Smooth muscle cell (in vitro differentiated cells): ENCODE results near the gene RFESD. TPM values are rescaled to one million over a fixed set of nuclear protein-coding genes. Genes with fewer than 3 reads are reported as not detected.

Experiments
- DNase-seq: peaks from one replicate; lab custom pipeline; 2025; ENCODE audit not compliant: unreplicated experiment; lab: John Stamatoyannopoulos, UW
- H2AFZ ChIP-seq: fragments of 200-600 bp; sonication (generic); 2 replicates; pipeline ENCODE4 v1.6.0; 2016; ENCODE audit warnings: antibody characterized with exemption, low read depth, mild to moderate bottlenecking
- H3F3A ChIP-seq: fragments of 200-600 bp; sonication (generic); 2 replicates; pipeline ENCODE4 v1.6.0; 2017; ENCODE audit warnings: antibody characterized with exemption, low read depth
- H3K27ac ChIP-seq: fragments of 200-600 bp; sonication (generic); 2 replicates; pipeline ENCODE4 v1.5.1; 2016; ENCODE audit warnings: low read depth, mild to moderate bottlenecking
- H3K27me3 ChIP-seq: fragments of 200-600 bp; sonication (generic); 2 replicates; pipeline ENCODE4 v1.6.1; 2016; ENCODE audit warnings: low read depth, mild to moderate bottlenecking
- H3K36me3 ChIP-seq: fragments of 200-600 bp; sonication (generic); 2 replicates; pipeline ENCODE4 v1.5.1; 2016; ENCODE audit warnings: low read depth
- H3K4me1 ChIP-seq: fragments of 200-600 bp; sonication (generic); 2 replicates; pipeline ENCODE4 v1.5.1; 2016; ENCODE audit warnings: low read depth
- H3K4me2 ChIP-seq: fragments of 200-600 bp; sonication (generic); 2 replicates; pipeline ENCODE4 v1.6.0; 2016; ENCODE audit warnings: mild to moderate bottlenecking
- H3K4me3 ChIP-seq: fragments of 200-600 bp; sonication (generic); 2 replicates; pipeline ENCODE4 v1.5.1; 2016; ENCODE audit warnings: mild to moderate bottlenecking
- H3K79me2 ChIP-seq: fragments of 200-600 bp; sonication (generic); 2 replicates; pipeline ENCODE4 v1.6.0; 2016; ENCODE audit warnings: low read depth, mild to moderate bottlenecking
- H3K9ac ChIP-seq: fragments of 200-600 bp; sonication (generic); 2 replicates; pipeline ENCODE4 v1.6.0; 2016; ENCODE audit warnings: low read depth
- H3K9me3 ChIP-seq: fragments of 200-600 bp; sonication (generic); replicated peaks from 2 replicates; pipeline ENCODE4 v1.5.1; 2016; ENCODE audit warnings: low read depth
- H4K20me1 ChIP-seq: fragments of 200-600 bp; sonication (generic); 2 replicates; pipeline ENCODE4 v1.6.0; 2016; ENCODE audit warnings: low read depth
- WGBS: methylation state at CpG from one replicate; pipeline ENCODE4 v1.1.7; 2016; ENCODE audit warnings: low lambda C conversion rate; 5-methylcytosine and 5-hydroxymethylcytosine counted together
- polyA plus RNA-seq: library from polyadenylated mRNA; unstranded; fragments of >200 nt; fragmentation: Nextera tagmentation; extraction: Ambion mirVana; gene quantifications from 2 replicates; pipeline ENCODE4 v1.2.1, GENCODE V29; 2016
- total RNA-seq: library from RNA; depleted of rRNA; stranded (reverse); fragments of >200 nt; gene quantifications from 2 replicates; pipeline ENCODE4 v1.2.3, GENCODE V29; 2014
- TF ChIP-seq, protein P1 (sequence below): fragments of 200-600 bp; sonication (generic); IDR thresholded peaks from 2 replicates; pipeline ENCODE4 v1.5.1; 2017; ENCODE audit warnings: borderline replicate concordance, mild to moderate bottlenecking, antibody characterized with exemption; ENCODE audit not compliant: insufficient read depth, poor library complexity, severe bottlenecking

The RFESD gene
- total and polyA plus RNA-seq, 2 experiments from 2014 or later, result 3.6 to 6.8 TPM

DNA sequence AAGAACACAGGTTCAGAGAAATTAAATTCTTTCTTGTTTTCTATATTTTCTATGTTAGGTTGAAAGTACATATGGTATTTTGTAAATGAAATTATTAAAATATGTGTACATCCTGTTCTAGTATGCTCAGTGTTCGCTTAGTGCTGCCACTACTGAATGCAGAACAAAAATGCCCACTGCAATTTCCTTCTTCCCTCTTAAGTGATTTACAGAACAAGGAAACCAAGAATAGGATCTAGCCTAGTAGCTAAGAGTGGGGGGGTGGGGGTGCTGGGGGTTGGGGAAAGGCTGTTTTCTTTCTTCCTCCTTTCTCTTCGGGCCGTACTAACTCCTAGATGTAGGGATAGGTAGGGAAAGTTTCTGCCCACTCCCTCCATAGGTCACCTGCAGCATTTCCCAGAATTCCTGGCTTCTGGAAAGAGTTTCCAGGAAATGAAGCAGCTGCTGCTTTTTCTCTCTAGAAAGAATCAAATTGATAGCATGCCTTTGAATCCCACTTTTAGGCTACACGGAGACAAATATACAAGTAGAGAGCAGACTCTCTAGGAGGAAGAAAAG, 20.6 kb downstream of the RFESD start:
- WGBS, result 86% methylated on average over 4 of the region's 4 CpGs
- H4K20me1 ChIP-seq, result no peaks in the 10 kb centered on the region

DNA sequence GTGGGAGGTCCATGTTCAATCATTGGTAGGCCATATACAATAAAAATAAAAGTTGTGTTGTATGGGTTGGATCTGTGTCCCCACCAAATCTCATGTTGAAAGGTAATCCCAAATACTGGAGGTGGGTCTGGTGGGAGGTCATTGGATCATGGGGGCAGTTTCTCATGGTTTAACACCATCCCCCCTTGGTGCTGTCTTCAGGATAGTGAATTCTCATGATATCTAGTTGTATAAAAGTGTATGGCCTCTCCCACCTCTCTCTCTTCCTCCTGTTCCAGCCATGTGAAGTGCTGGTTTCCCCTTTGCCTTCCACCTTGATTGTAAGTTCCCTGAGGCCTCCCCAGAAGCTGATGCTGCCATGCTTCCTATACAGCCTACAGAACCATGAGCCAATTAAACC, 21.1 kb downstream of the RFESD start:
- TF ChIP-seq, protein P1, sequence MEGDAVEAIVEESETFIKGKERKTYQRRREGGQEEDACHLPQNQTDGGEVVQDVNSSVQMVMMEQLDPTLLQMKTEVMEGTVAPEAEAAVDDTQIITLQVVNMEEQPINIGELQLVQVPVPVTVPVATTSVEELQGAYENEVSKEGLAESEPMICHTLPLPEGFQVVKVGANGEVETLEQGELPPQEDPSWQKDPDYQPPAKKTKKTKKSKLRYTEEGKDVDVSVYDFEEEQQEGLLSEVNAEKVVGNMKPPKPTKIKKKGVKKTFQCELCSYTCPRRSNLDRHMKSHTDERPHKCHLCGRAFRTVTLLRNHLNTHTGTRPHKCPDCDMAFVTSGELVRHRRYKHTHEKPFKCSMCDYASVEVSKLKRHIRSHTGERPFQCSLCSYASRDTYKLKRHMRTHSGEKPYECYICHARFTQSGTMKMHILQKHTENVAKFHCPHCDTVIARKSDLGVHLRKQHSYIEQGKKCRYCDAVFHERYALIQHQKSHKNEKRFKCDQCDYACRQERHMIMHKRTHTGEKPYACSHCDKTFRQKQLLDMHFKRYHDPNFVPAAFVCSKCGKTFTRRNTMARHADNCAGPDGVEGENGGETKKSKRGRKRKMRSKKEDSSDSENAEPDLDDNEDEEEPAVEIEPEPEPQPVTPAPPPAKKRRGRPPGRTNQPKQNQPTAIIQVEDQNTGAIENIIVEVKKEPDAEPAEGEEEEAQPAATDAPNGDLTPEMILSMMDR, result no peak
- DNase-seq, result no peak

More for the DNA sequence above, 20.6 kb downstream of the RFESD start:
- Histone ChIP-seq H3K9ac (no peak overlapping the region), H3K79me2 (no peaks in the 10 kb centered on the region), H3K27ac (no peak overlapping the region), H2AFZ (no peak overlapping the region), H3K36me3 (no peaks in the 10 kb centered on the region), H3K27me3 (no peaks in the 10 kb centered on the region), H3K4me1 (peaks cover 17% of the 10 kb centered on the region), H3K4me3 (no peak overlapping the region), H3K9me3 (no peaks in the 10 kb centered on the region), H3K4me2 (no peak overlapping the region), H3F3A (peaks cover 10% of the 10 kb centered on the region)
- DNase-seq, result no peak
- TF ChIP-seq, protein P1, result no peak

DNA sequence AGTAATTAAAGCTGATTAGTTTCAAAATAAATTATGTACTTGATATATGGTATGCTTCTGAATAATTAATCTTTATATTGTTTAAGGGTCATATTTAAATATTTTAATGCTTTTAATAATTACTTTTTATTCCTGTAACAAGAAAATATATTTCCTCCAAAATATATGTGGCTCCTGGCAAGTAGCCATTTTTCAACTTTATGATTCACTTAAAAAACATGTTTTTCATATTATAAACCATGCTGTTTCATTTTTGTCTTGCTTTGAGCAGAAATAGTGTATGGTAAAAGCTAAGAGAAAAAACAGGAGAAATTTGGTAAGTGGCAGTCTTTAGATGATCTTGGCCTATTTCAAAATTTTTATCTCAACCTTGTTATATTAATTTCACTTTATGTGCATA, 21.6 kb downstream of the RFESD start:
- H4K20me1 ChIP-seq, result no peaks in the 10 kb centered on the region
- H3K4me2 ChIP-seq, result peak overlapping the region; percentile 66
- H3K4me3 ChIP-seq, result no peak overlapping the region
- H3K36me3 ChIP-seq, result no peaks in the 10 kb centered on the region
- H3K9me3 ChIP-seq, result no peaks in the 10 kb centered on the region
- peak overlapping the region; percentile 50 for H3K9ac ChIP-seq
- H3F3A ChIP-seq, result peaks cover 10% of the 10 kb centered on the region
- no peaks in the 10 kb centered on the region for H3K79me2 ChIP-seq
- H3K27ac ChIP-seq, result peak overlapping the region; percentile 94
- H3K4me1 ChIP-seq, result peaks cover 17% of the 10 kb centered on the region
- H2AFZ ChIP-seq, result no peak overlapping the region
- no peaks in the 10 kb centered on the region for H3K27me3 ChIP-seq
- TF ChIP-seq, protein P1, result no peak
- no peak for DNase-seq

More for the DNA sequence above, 21.1 kb downstream of the RFESD start:
- Histone ChIP-seq H3K79me2 (no peaks in the 10 kb centered on the region), H3K36me3 (no peaks in the 10 kb centered on the region), H3K27me3 (no peaks in the 10 kb centered on the region), H3K4me3 (no peak overlapping the region), H3K4me2 (no peak overlapping the region), H3K9ac (no peak overlapping the region), H2AFZ (no peak overlapping the region), H4K20me1 (no peaks in the 10 kb centered on the region), H3K27ac (no peak overlapping the region), H3K9me3 (no peaks in the 10 kb centered on the region), H3F3A (peaks cover 10% of the 10 kb centered on the region), H3K4me1 (peaks cover 17% of the 10 kb centered on the region)

DNA sequence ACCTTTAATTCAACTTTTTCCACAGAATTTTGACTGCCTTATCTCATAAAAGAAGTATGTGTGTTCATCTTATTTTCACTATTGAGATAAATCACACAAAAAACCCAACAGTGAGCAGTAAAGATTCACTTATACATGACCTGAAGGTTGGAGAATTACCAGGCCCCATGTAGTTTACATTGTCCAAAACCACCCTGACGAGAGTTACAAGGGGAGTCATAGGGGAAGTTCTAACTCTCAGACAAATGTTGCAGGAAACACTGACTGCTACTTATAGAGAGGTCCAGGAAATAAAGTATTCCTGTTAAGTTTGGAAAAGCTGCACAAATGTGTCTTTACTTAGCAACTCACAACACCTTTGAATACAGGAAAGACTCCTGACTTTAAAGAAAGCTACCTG, 22.2 kb downstream of the RFESD start:
- Histone ChIP-seq H2AFZ (peak overlapping the region; percentile 40), H3K27ac (peak overlapping the region; percentile 94), H3K9me3 (no peaks in the 10 kb centered on the region), H3K4me1 (peaks cover 17% of the 10 kb centered on the region), H3K27me3 (no peaks in the 10 kb centered on the region), H3K36me3 (no peaks in the 10 kb centered on the region), H3K4me2 (peak overlapping the region; percentile 66), H3K4me3 (no peak overlapping the region), H4K20me1 (no peaks in the 10 kb centered on the region), H3F3A (peaks cover 10% of the 10 kb centered on the region), H3K9ac (peak overlapping the region; percentile 50), H3K79me2 (no peaks in the 10 kb centered on the region)
- TF ChIP-seq, protein P1, result no peak
- WGBS, result 6% methylated on average over 1 of the region's 1 CpG
- DNase-seq, result no peak
